Tibial artery (tissue), 4 donors: Measurements from ENCODE around the gene NRXN3.
"Not testable (repeated sequence)": the region's sequence is repeated elsewhere in the genome, so short reads cannot be mapped to it uniquely, and the experiment has no call there.

Source experiments
- DNase-seq, 2 donors: peaks; one replicate each; pipeline ENCODE4 v3.0.0-alpha.2; 2019
- H3K27ac ChIP-seq, 2 donors: fragments of 200-600 bp; sonication (generic) in 1 of 2; 1 replicate in 1 of 2; 2 replicates in 1 of 2; pipeline ENCODE4 v1.5.1; 2018 to 2019; ENCODE audit warnings: mild to moderate bottlenecking in 1 of 2
- H3K27me3 ChIP-seq, 2 donors: fragments of 200-600 bp; sonication (generic) in 1 of 2; one replicate each; pipeline versions ENCODE4 v1.5.1 to v1.6.0; 2016 to 2019
- H3K36me3 ChIP-seq, 3 donors: fragments of 200-600 bp; sonication (generic) in 2 of 3; one replicate each; pipeline ENCODE4 v1.5.1; 2016 to 2019; ENCODE audit warnings: mild to moderate bottlenecking in 2 of 3
- H3K4me1 ChIP-seq, 4 donors: fragments of 200-600 bp; sonication (generic) in 2 of 4; 1 replicate in 3 of 4; 2 replicates in 1 of 4; pipeline ENCODE4 v1.5.1; 2016 to 2019
- H3K4me3 ChIP-seq, 2 donors: fragments of 200-600 bp; sonication (generic) in 1 of 2; 1 replicate in 1 of 2; 2 replicates in 1 of 2; pipeline ENCODE4 v1.5.1; 2018 to 2019; ENCODE audit warnings: mild to moderate bottlenecking in 2 of 2
- H3K9me3 ChIP-seq, 3 donors: fragments of 200-600 bp; sonication (generic) in 1 of 3; one replicate each; pipeline ENCODE4 v1.5.1; 2016 to 2019
- intact Hi-C: fragments of 100-400 bp; cut with DNase I; formaldehyde crosslinking; loops from one replicate; pipeline ENCODE4 v1.15.0; 2023; ENCODE audit warnings: low total_unique reads
- TF ChIP-seq, protein P1 (sequence below), 2 experiments: fragments of 200-600 bp in 1 of 2; fragments of 450-650 bp in 1 of 2; IDR thresholded peaks; one replicate each; pipeline ENCODE4 v1.5.1; 2017 to 2019; ENCODE audit warnings: antibody characterized with exemption in 2 of 2, mild to moderate bottlenecking in 1 of 2, moderate library complexity in 1 of 2

Gene NRXN3

DNA sequence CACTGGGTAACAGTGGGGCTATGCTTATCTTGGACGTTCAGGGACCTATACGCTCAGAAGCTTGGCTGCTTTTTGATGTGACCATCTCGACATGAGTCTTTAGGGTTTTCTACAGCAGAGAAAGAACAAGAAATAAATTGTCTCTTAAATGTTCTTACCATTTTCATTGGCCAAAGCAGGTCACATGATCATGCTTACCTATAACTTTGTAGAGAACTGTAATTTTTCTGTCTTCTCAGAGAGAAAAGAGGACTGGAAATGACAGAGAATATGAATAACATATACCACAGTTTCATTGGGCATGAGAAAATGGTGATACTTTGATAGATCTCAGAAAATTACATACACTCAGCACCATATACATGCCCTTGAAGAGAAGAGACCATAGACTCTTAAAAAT is 390.9 kb downstream of the NRXN3 start:
- H3K27me3 ChIP-seq, result no peaks in the 10 kb centered on the region
- H3K4me3 ChIP-seq, result no peak overlapping the region
- H3K4me1 ChIP-seq, result peaks cover 0 to under 1% (median 0%) of the 10 kb centered on the region in 4 donors
- intact Hi-C loops, result no loop called here
- DNase-seq, result no peak
- H3K36me3 ChIP-seq, result no peaks in the 10 kb centered on the region
- no peaks in the 10 kb centered on the region for H3K9me3 ChIP-seq
- TF ChIP-seq, protein P1, sequence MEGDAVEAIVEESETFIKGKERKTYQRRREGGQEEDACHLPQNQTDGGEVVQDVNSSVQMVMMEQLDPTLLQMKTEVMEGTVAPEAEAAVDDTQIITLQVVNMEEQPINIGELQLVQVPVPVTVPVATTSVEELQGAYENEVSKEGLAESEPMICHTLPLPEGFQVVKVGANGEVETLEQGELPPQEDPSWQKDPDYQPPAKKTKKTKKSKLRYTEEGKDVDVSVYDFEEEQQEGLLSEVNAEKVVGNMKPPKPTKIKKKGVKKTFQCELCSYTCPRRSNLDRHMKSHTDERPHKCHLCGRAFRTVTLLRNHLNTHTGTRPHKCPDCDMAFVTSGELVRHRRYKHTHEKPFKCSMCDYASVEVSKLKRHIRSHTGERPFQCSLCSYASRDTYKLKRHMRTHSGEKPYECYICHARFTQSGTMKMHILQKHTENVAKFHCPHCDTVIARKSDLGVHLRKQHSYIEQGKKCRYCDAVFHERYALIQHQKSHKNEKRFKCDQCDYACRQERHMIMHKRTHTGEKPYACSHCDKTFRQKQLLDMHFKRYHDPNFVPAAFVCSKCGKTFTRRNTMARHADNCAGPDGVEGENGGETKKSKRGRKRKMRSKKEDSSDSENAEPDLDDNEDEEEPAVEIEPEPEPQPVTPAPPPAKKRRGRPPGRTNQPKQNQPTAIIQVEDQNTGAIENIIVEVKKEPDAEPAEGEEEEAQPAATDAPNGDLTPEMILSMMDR (IDR thresholded peaks at IDR 0.05), result no peak
- no peak overlapping the region for H3K27ac ChIP-seq

DNA sequence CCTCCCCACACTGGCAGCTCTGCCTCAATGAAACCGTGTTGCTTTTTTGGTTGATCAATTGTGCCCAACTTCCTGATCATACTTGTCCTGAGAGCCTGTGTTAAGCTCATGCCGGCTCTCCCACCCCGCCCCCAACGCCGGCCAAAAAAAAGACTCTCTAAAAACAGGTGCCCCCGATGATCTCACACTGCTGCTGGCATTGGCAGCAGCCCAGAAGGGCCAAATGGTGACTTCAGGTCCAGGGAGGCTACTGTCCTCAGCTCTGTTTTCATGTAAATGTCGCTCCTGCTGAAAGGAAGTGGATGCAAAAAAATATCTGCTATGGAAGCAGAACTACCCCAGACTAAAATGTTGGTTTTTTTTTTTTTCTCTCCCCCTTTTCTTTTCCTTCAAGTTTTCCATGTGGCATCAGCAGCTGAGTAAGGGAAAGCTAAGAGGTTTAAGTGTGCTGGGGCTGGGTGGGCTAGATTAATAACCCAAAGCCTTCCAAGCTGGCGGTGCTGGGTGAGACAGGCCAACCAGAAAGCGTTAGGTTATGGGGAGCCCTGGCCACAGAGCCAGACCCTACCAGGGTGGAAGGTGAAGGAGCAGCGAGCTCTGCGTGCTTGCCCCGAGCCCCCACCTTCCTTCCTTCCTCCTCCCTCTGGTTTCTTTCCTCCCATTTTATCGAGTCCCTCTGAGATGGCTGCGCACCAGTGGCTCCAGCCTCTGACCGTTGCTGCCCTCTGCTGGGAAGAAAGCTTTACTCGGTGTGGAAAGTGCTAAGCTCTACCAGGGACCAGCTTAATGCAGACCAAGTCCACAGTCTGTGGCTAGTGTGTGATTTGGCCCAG is 396.1 kb downstream of the NRXN3 start:
- intact Hi-C loops, result loop anchor here (5.0 kb wide), 2 partner anchors 476 to 704 kb away; no protein-coding TSS in a partner anchor
- DNase-seq, result peak; percentile 72 to 75
- peak overlapping the region; percentile 23 to 44 for H3K4me3 ChIP-seq
- no peaks in the 10 kb centered on the region for H3K27me3 ChIP-seq
- no peaks in the 10 kb centered on the region for H3K36me3 ChIP-seq
- peaks cover 0 to 5% (median 2%) of the 10 kb centered on the region in 4 donors for H3K4me1 ChIP-seq
- no peaks in the 10 kb centered on the region for H3K9me3 ChIP-seq
- H3K27ac ChIP-seq, result no peak overlapping the region
- TF ChIP-seq, protein P1 (IDR thresholded peaks at IDR 0.05), result peak; percentile 60

DNA sequence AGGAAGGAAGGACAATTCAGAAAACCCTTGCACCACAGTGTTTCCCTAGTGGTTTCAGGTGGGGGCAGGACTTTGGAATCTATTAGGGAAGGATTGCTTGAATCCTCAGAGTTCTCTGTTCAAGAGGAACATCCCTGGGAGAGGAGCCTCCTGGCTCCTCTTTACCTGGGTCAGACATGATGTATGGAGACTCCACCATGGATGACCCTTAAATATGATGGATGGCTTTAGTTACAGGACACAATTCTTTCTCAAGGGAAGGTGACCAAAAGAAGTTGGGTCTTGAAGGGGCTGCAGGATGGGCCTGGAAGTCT is 396.6 kb downstream of the NRXN3 start:
- TF ChIP-seq, protein P1 (IDR thresholded peaks at IDR 0.05), result no peak
- no peaks in the 10 kb centered on the region for H3K36me3 ChIP-seq
- peaks cover 0 to 5% (median 2%) of the 10 kb centered on the region in 4 donors for H3K4me1 ChIP-seq
- H3K4me3 ChIP-seq, result no peak overlapping the region
- H3K9me3 ChIP-seq, result no peaks in the 10 kb centered on the region
- no peak overlapping the region for H3K27ac ChIP-seq
- DNase-seq, result no peak
- intact Hi-C loops, result loop anchor here (5.0 kb wide), 2 partner anchors 475 to 705 kb away; no protein-coding TSS in a partner anchor
- H3K27me3 ChIP-seq, result no peaks in the 10 kb centered on the region

DNA sequence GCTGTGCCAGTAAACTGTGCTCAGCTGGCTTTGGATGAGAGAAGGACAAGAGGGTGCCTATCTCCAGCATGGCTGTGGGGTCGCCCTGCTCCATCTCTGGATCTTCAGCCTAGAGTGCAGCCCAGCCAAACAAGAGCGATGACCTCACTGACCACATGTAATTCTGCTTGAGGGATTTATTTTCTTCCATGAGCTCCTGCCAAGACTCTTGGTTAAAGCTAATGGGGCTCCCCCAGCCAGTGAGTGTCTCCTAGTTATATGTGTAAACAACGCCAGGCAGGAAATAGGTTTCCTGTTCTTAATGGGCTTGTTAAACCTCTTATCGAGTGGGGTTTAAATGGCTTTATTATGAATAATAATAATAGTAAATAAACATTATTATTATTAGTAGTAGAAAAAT is 397.2 kb downstream of the NRXN3 start:
- Histone ChIP-seq H3K36me3 (no peaks in the 10 kb centered on the region), H3K4me1 (peaks cover 0 to 5% (median 2%) of the 10 kb centered on the region in 4 donors), H3K27ac (no peak overlapping the region), H3K9me3 (no peaks in the 10 kb centered on the region), H3K4me3 (no peak overlapping the region), H3K27me3 (no peaks in the 10 kb centered on the region)
- TF ChIP-seq, protein P1 (IDR thresholded peaks at IDR 0.05), result no peak
- DNase-seq, result no peak
- intact Hi-C loops, result loop anchor here (5.0 kb wide), 2 partner anchors 475 to 705 kb away; no protein-coding TSS in a partner anchor

DNA sequence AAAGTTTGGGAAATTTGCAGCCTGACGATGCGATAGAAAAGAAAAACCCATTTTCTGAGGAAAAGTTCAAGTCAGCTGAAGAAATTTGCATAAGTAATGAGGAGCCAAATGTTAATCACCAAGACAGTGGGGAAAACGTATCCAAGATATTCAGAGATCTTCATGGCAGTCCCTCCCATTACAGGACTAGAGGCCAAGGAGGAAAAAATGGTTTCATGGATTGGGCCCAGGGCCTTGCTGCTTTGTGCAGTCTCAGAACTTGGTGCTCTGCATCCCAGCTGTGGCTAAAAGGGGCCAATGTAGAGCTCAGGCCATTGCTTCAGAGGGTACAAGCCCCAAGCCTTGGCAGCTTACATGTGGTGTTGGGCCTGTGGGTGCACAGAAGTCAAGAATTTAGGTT is 403.6 kb downstream of the NRXN3 start:
- intact Hi-C loops, H3K4me1 ChIP-seq, H3K27ac ChIP-seq, H3K27me3 ChIP-seq, DNase-seq, H3K4me3 ChIP-seq, H3K36me3 ChIP-seq: not testable (repeated sequence)
- H3K9me3 ChIP-seq, result peaks cover 0 to 14% (median 10%) of the 10 kb centered on the region in 3 donors

DNA sequence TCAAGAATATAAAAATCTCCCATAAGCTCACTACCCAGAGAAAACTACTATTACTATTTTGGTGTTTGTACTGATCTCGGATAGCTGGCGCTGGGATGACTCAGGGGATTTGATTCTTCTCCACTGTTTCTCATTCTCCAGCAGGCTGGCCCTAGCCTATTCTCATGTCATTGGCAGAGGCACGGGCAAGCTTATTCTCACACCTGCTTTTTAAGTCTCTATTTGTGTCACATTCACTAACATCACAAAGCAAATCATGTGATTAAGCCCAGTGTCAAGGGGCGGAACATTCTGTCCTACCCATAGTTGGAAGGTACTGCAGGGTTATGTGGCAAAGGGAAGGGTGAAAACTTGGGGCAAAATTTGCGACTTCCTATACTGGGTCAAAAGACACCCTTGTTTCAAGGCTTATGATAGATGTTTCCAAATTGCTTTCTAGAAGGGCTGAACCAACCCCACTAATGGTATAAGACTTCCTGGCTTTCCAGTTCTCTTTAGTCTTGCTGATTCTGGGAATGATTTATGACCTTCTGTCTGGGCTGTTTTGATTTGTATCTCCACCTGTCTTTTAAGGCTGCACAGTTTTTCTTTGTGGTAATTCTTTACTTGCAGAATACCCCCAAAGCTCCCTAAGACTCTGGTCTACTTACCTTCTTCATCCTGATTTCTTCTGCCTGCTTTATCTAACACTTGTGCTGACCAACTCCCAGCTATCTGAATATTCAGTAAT is 406.4 kb downstream of the NRXN3 start:
- no peaks in the 10 kb centered on the region for H3K27me3 ChIP-seq
- H3K4me3 ChIP-seq, result no peak overlapping the region
- no peaks in the 10 kb centered on the region for H3K36me3 ChIP-seq
- no peak overlapping the region for H3K27ac ChIP-seq
- H3K9me3 ChIP-seq, result peaks cover 0 to 14% (median 10%) of the 10 kb centered on the region in 3 donors
- H3K4me1 ChIP-seq, result no peaks in the 10 kb centered on the region
- intact Hi-C loops, result no loop called here
- no peak for DNase-seq
- TF ChIP-seq, protein P1 (IDR thresholded peaks at IDR 0.05), result no peak
